GM12878 (cell line): Measurements from ENCODE around the gene SNX22. TPM values are rescaled to one million over a fixed set of nuclear protein-coding genes. Genes with fewer than 3 reads are reported as not detected.

ENCODE experiments used
- ATAC-seq: fragments of 200-7000 bp; cut with Tn5 transposase; 3 replicates; pipeline ENCODE4 v1.9.1; 2020; ENCODE audit warnings: mild to moderate bottlenecking, moderate library complexity
- BruUV-seq: library from RNA; stranded (reverse); fragments of 400-500 nt; replicated peaks from 2 replicates; lab custom pipeline; 2021; lab: Mats Ljungman, UMichigan
- CTCF ChIA-PET: fragments of 300-600 bp; sonication (Branson Sonifier 250); formaldehyde crosslinking; extraction: SDS; loops from one replicate; lab custom pipeline; 2021; ENCODE audit warnings: inconsistent platforms; lab: Yijun Ruan, JAX
- POLR2A ChIA-PET: fragments of 350-600 bp; formaldehyde crosslinking; extraction: SDS; loops from one replicate; lab custom pipeline; 2021; ENCODE audit warnings: inconsistent platforms; lab: Charles Lee
- RAD21 ChIA-PET: fragments of 300-600 bp; sonication (Branson Sonifier 250); formaldehyde crosslinking; loops from one replicate; lab custom pipeline; 2023; ENCODE audit warnings: antibody characterized with exemption; ENCODE audit not compliant: unreplicated experiment; lab: Charles Lee
- SMC1A ChIA-PET: fragments of 300-600 bp; sonication (Branson Sonifier 250); formaldehyde crosslinking; loops from one replicate; lab custom pipeline; 2023; ENCODE audit not compliant: unreplicated experiment, uncharacterized antibody; lab: Charles Lee
- DNase-seq: peaks from one replicate; pipeline ENCODE4 v3.0.0-alpha.2; 2011; ENCODE audit warnings: low read depth, low spot score
- FAIRE-seq: peaks from 3 replicates; lab custom pipeline; 2011; peaks lifted over from hg19 to GRCh38; lab: Jason Lieb, UNC
- H2AFZ ChIP-seq: 2 replicates; pipeline ENCODE4 v1.6.0; 2011; ENCODE audit warnings: low read depth, low read length, control low read depth; ENCODE audit not compliant: control insufficient read depth
- H3K27ac ChIP-seq: 2 replicates; pipeline ENCODE4 v1.5.1; 2011; ENCODE audit warnings: control low read depth; ENCODE audit not compliant: control insufficient read depth, insufficient read depth
- H3K27me3 ChIP-seq, 2 experiments: replicated peaks in 1 of 2; 2 replicates each; pipeline versions ENCODE4 v1.6.0 to v1.6.1; 2011; ENCODE audit warnings: low read length in 1 of 2; ENCODE audit not compliant: control insufficient read depth in 2 of 2, insufficient read depth in 2 of 2
- H3K36me3 ChIP-seq, 2 experiments: 2 replicates each; pipeline ENCODE4 v1.5.1; 2011; ENCODE audit warnings: low read length in 1 of 2; ENCODE audit not compliant: control insufficient read depth in 2 of 2, insufficient read depth in 2 of 2
- H3K4me1 ChIP-seq: 2 replicates; pipeline ENCODE4 v1.6.1; 2011; ENCODE audit warnings: mild to moderate bottlenecking, low read length, moderate library complexity, mixed read lengths; ENCODE audit not compliant: control insufficient read depth, insufficient read depth
- H3K4me2 ChIP-seq: 2 replicates; pipeline ENCODE4 v1.6.0; 2011; ENCODE audit warnings: control low read depth; ENCODE audit not compliant: control insufficient read depth, insufficient read depth
- H3K4me3 ChIP-seq: fragments of 200-600 bp; sonication (generic); 2 replicates; pipeline ENCODE4 v1.5.1; 2016
- H3K79me2 ChIP-seq: 2 replicates; pipeline ENCODE4 v1.6.0; 2011; ENCODE audit warnings: low read length; ENCODE audit not compliant: control insufficient read depth, insufficient read depth
- H3K9ac ChIP-seq: 2 replicates; pipeline ENCODE4 v1.8.0; 2011; ENCODE audit warnings: low read length, control low read depth, mixed read lengths; ENCODE audit not compliant: control insufficient read depth, insufficient read depth
- H3K9me3 ChIP-seq: replicated peaks from 3 replicates; pipeline ENCODE4 v1.5.1; 2011; ENCODE audit warnings: mild to moderate bottlenecking, low read length; ENCODE audit not compliant: control insufficient read depth, insufficient read depth
- H4K20me1 ChIP-seq: 2 replicates; pipeline ENCODE4 v1.6.0; 2011; ENCODE audit not compliant: control insufficient read depth, insufficient read depth
- BHLHE40 ChIP-seq, 2 experiments: fragments of 450-650 bp in 1 of 2; IDR thresholded peaks; 2 replicates each; pipeline ENCODE4 v1.6.1; 2011 to 2017; ENCODE audit warnings: low read depth in 2 of 2, borderline replicate concordance in 1 of 2, improper control_type of control experiment in 1 of 2, low read length in 1 of 2, mild to moderate bottlenecking in 1 of 2
- CEBPB ChIP-seq, 2 experiments: fragments of 150-350 bp in 1 of 2; IDR thresholded peaks; 2 replicates each; pipeline ENCODE4 v1.6.1; 2012 to 2014; ENCODE audit warnings: low read depth in 2 of 2, low read length in 2 of 2, borderline replicate concordance in 1 of 2, inconsistent platforms in 1 of 2
- CHD4 ChIP-seq: fragments of 200-600 bp; sonication (generic); IDR thresholded peaks from 2 replicates; pipeline ENCODE4 v1.6.1; 2016; ENCODE audit warnings: mild to moderate bottlenecking
- EZH2 ChIP-seq: IDR thresholded peaks from 2 replicates; pipeline ENCODE4 v1.6.1; 2012; ENCODE audit warnings: low read depth, mild to moderate bottlenecking, control low read depth, inconsistent platforms, low read length, borderline replicate concordance; ENCODE audit not compliant: control insufficient read depth
- HDAC6 ChIP-seq: fragments of 200-600 bp; sonication (generic); IDR thresholded peaks from one replicate; pipeline ENCODE4 v1.8.0; 2017; ENCODE audit warnings: antibody characterized with exemption; ENCODE audit not compliant: unreplicated experiment
- HDGF ChIP-seq: fragments of 450-650 bp; IDR thresholded peaks from 2 replicates; pipeline ENCODE4 v1.6.1; 2016; ENCODE audit warnings: antibody characterized with exemption
- MTA2 ChIP-seq: fragments of 450-650 bp; IDR thresholded peaks from 2 replicates; pipeline ENCODE4 v1.6.1; 2016; ENCODE audit warnings: low read depth, mild to moderate bottlenecking, moderate library complexity
- NFXL1 ChIP-seq: fragments of 450-650 bp; IDR thresholded peaks from 2 replicates; pipeline ENCODE4 v1.6.1; 2017; ENCODE audit warnings: antibody characterized with exemption, mild to moderate bottlenecking, borderline replicate concordance
- PAX8 ChIP-seq: fragments of 450-650 bp; IDR thresholded peaks from 2 replicates; pipeline ENCODE4 v1.6.1; 2017; ENCODE audit warnings: mild to moderate bottlenecking, moderate library complexity
- POLR2A ChIP-seq: IDR thresholded peaks from 2 replicates; pipeline ENCODE4 v1.6.1; 2011; ENCODE audit warnings: low read depth, mild to moderate bottlenecking, low read length
- RCOR1 ChIP-seq: conservative IDR thresholded peaks from 2 replicates; pipeline ENCODE4 v1.6.1; 2012; ENCODE audit warnings: low read depth, low read length, improper control_type of control experiment
- SMAD1 ChIP-seq: fragments of 450-650 bp; IDR thresholded peaks from 2 replicates; pipeline ENCODE4 v1.6.1; 2018; ENCODE audit warnings: mild to moderate bottlenecking, low read depth; ENCODE audit not compliant: partially characterized antibody
- SPI1 ChIP-seq: IDR thresholded peaks from 2 replicates; pipeline ENCODE4 v1.6.1; 2011; ENCODE audit warnings: low read depth, mild to moderate bottlenecking, low read length, moderate library complexity, borderline replicate concordance; ENCODE audit not compliant: insufficient read depth
- STAT3 ChIP-seq: IDR thresholded peaks from 2 replicates; pipeline ENCODE4 v1.6.1; 2011; ENCODE audit warnings: low read depth, low read length, improper control_type of control experiment
- TCF12 ChIP-seq: IDR thresholded peaks from 2 replicates; pipeline ENCODE4 v1.6.1; 2011; ENCODE audit warnings: low read depth, mild to moderate bottlenecking, low read length
- TCF7 ChIP-seq: IDR thresholded peaks from 2 replicates; pipeline ENCODE4 v1.6.1; 2014; ENCODE audit warnings: antibody characterized with exemption, borderline replicate concordance
- WRNIP1 ChIP-seq: IDR thresholded peaks from 2 replicates; pipeline ENCODE4 v1.6.1; 2011; ENCODE audit warnings: low read depth, low read length, improper control_type of control experiment, borderline replicate concordance
- ZNF24 ChIP-seq: fragments of 450-650 bp; IDR thresholded peaks from 2 replicates; pipeline ENCODE4 v1.6.1; 2017; ENCODE audit warnings: antibody characterized with exemption, mild to moderate bottlenecking
- WGBS: methylation state at CpG from one replicate; pipeline ENCODE4 v1.1.6; 2016; ENCODE audit warnings: low lambda C conversion rate; ENCODE audit not compliant: insufficient replicate concordance, insufficient coverage; ENCODE audit errors: missing lambda C conversion rate; 5-methylcytosine and 5-hydroxymethylcytosine counted together
- in situ Hi-C: fragments of 300-500 bp; cut with MboI; formaldehyde crosslinking; loops from 9 replicates; pipeline ENCODE4 v1.14.3; 2018; ENCODE audit warnings: mixed read lengths
- intact Hi-C: fragments of 100-400 bp; cut with micrococcal nuclease; formaldehyde crosslinking; loops from one replicate; pipeline ENCODE4 v1.14.2; 2022; ENCODE audit not compliant: unreplicated experiment
- polyA plus RNA-seq, 11 experiments: library from polyadenylated mRNA; depleted of rRNA in 4 of 11; unstranded in 6 of 11; stranded (reverse) in 5 of 11; fragments of >200 nt; fragmentation: Nextera tagmentation in 4 of 11; fragmentation: Illumina TruSeq in 1 of 11; extraction: Ambion mirVana in 4 of 11; extraction: Trizol in 1 of 11; gene quantifications; 1 replicate in 1 of 11; 2 replicates in 10 of 11; pipeline versions ENCODE4 v1.2.1 to v1.2.3, GENCODE V29; 2011 to 2016; ENCODE audit warnings: inconsistent platforms in 2 of 11, missing spikeins in 2 of 11, low read depth in 1 of 11
- total RNA-seq, 4 experiments: library from RNA; depleted of rRNA in 3 of 4; stranded (reverse); fragments of >200 nt in 3 of 4; fragmentation: Illumina TruSeq in 1 of 4; extraction: Trizol in 1 of 4; gene quantifications; 2 replicates each; pipeline versions ENCODE4 v1.2.1 to v1.2.3, GENCODE V29; 2013 to 2021

The SNX22 gene
- total and polyA plus RNA-seq, 10 of the 15 experiments (the other 5 are each of a cell fraction or from before 2014, with no cell fraction given), result 4.4 to 29.0 (median 8.7) TPM

DNA sequence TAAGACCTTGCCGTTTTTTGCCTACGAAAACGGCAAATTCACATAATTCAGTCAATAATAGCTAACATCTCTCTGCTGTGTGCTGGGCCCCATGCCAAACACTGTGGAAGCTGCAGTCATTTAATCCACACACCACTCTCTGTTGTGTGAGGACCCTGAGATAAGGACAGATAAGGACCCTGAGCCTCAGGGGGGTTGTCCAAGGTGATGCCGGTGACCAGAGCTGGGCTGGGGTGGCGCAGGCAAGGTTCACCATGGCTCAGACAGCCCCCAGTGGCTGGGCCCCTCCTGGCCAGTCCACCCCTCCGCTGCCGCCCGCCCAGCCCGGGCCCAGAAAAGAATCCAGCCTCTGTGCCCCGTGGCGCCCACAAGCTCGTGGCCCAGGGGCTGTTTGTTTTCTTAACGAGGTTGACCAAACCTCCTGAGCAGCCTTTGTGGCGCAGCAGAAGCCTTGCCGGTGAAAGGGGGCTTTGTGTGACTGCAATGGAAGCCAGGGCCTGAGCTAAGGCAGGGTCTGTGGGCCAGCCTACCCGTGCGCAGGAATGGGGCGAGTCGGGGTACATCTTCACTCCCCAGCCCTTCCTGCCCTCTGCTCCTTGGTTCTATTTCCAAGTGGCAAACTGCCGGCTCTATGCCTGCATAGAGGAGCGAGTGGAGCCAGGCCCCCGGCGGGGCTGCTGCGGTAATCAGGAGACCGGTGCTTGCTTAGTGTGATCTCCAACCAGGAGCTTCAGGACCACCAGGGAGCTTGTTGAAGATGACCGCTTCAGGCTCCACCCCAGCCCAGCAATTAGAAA lies 4.4 kb upstream of the SNX22 start:
- intact Hi-C loops, result no loop called here
- no peak overlapping the region for H3K27ac ChIP-seq
- ChIA-PET CTCF (interaction anchor here (0.7 to 1.4 kb wide), 3 partner anchors 10 to 455 kb away, joined by 3 read pairs; partner anchors contain the start of gene CIAO2A), SMC1A (interaction anchor here (1.1 to 1.7 kb wide), 3 partner anchors 13 to 53 kb away, joined by 3 read pairs; no protein-coding TSS in a partner anchor), POLR2A (interaction anchor here (0.5 to 0.8 kb wide), 4 partner anchors 17 to 658 kb away, joined by 3 read pairs; no protein-coding TSS in a partner anchor), RAD21 (no interaction called here)
- H3K4me1 ChIP-seq, result peaks cover 54% of the 10 kb centered on the region
- no peak overlapping the region for H2AFZ ChIP-seq
- ATAC-seq (no peak), DNase-seq (no peak), FAIRE-seq (no peak)
- H3K9me3 ChIP-seq, result no peaks in the 10 kb centered on the region
- H3K4me3 ChIP-seq, result no peak overlapping the region
- in situ Hi-C loops, result no loop called here
- H4K20me1 ChIP-seq, result no peaks in the 10 kb centered on the region
- H3K27me3 ChIP-seq, result no peaks in the 10 kb centered on the region
- BruUV-seq, result no TSS peak
- peaks cover 5% of the 10 kb centered on the region for H3K79me2 ChIP-seq
- TF ChIP-seq EZH2 (no peak), TCF7 (no peak), POLR2A (0 out of 2 replicates have a peak, but pooled peaks have one; percentile 21), NFXL1 (no peak), TCF12 (no peak)
- peaks cover 5% of the 10 kb centered on the region in 2 experiments for H3K36me3 ChIP-seq
- no peak overlapping the region for H3K9ac ChIP-seq
- WGBS, result 99% methylated on average over 19 of the region's 26 CpGs
- no peak overlapping the region for H3K4me2 ChIP-seq

DNA sequence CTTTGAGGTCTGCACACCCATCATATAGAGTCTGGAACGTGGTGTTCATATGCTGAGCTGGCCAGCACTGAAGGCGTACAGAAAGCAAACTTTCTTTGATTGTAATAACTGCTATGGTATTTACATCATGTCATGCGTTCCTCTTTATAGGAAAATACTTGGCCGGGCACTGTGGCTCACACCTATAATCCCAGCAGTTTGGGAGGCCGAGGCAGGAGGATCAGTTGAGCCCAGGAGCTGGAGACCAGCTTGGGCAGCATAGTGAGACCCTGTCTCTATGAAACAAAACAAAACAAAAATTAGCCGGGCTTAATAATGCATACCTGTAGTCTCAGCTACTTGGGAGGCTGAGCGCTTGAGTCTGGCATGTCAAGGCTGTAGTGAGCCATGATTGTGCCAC lies 3.4 kb upstream of the SNX22 start:
- Histone ChIP-seq H3K79me2 (peaks cover 15% of the 10 kb centered on the region), H3K9me3 (no peaks in the 10 kb centered on the region), H3K9ac (no peak overlapping the region), H3K27me3 (no peaks in the 10 kb centered on the region), H3K4me2 (no peak overlapping the region), H3K4me1 (peaks cover 54% of the 10 kb centered on the region), H4K20me1 (no peaks in the 10 kb centered on the region), H3K36me3 (peaks cover 2 to 3% of the 10 kb centered on the region in 2 experiments), H3K27ac (no peak overlapping the region), H3K4me3 (no peak overlapping the region), H2AFZ (no peak overlapping the region)
- POLR2A ChIA-PET, result interaction anchor here (0.7 kb wide), 1 partner anchor 14 kb away, joined by 3 read pairs; the partner anchor contains the start of gene PPIB
- in situ Hi-C loops (no loop called here), intact Hi-C loops (no loop called here)
- WGBS, result 92% methylated on average over 7 of the region's 7 CpGs
- CTCF ChIA-PET, result interaction anchor here (0.7 to 1.9 kb wide), 4 partner anchors 10 to 1077 kb away, joined by 3 to 6 read pairs (median 4); no protein-coding TSS in a partner anchor
- DNase-seq (no peak), ATAC-seq (no peak), FAIRE-seq (no peak)
- SMC1A ChIA-PET, result interaction anchor here (1.1 kb wide), 1 partner anchor 12 kb away, joined by 3 read pairs; no protein-coding TSS in a partner anchor
- BruUV-seq, result no TSS peak
- RAD21 ChIA-PET, result interaction anchor here (2.0 kb wide), 1 partner anchor 54 kb away, joined by 6 read pairs; the partner anchor contains the start of gene CIAO2A
- TF ChIP-seq HDGF (no peak), CEBPB (IDR thresholded peaks at IDR 0.05; ENCODE audit: borderline replicate concordance in 1 of 2, low read depth in 2 of 2, low read length in 2 of 2) (no peak), STAT3 (no peak), ZNF24 (no peak), HDAC6 (no peak), MTA2 (no peak), RCOR1 (no peak), SPI1 (no peak), BHLHE40 (IDR thresholded peaks at IDR 0.05; ENCODE audit: borderline replicate concordance in 1 of 2, low read depth in 2 of 2, low read length in 1 of 2) (no peak), PAX8 (no peak), SMAD1 (no peak), WRNIP1 (no peak), CHD4 (no peak)
